Activated naive CD4-positive, alpha-beta T cell treated with anti-CD3 and anti-CD28 coated beads, Interleukin-2, amount 50 U/mL, for 72 hours (primary cell): ENCODE results near the gene NLRP12. TPM values are rescaled to one million over a fixed set of nuclear protein-coding genes. Genes with fewer than 3 reads are reported as not detected.
A peak's percentile ranks its signal among the peaks of the same experiment; 100 is the strongest.
"Not testable (repeated sequence)": the region's sequence is repeated elsewhere in the genome, so short reads cannot be mapped to it uniquely, and the experiment has no call there.

Experiments
- ATAC-seq, 2 donors: fragments of 150-1000 bp; cut with Tn5 transposase; 2 replicates each; pipeline ENCODE4 v1.10.0; 2021; ENCODE audit warnings: mild to moderate bottlenecking in 2 of 2, moderate library complexity in 2 of 2
- DNase-seq, 2 donors: peaks; one replicate each; pipeline ENCODE4 v3.0.0; 2021 to 2022; ENCODE audit warnings: low spot score in 2 of 2
- H3K27ac Mint-ChIP-seq, 2 donors: one replicate each; pipeline ENCODE4 v1.8.0; 2022; ENCODE audit warnings: mild to moderate bottlenecking in 2 of 2, mixed read lengths in 2 of 2
- H3K36me3 Mint-ChIP-seq, 2 donors: one replicate each; pipeline ENCODE4 v1.8.0; 2022; ENCODE audit warnings: mixed read lengths in 2 of 2
- H3K9me3 Mint-ChIP-seq, 2 donors: one replicate each; pipeline ENCODE4 v1.8.0; 2022; ENCODE audit warnings: mixed read lengths in 2 of 2
- total RNA-seq, 2 donors: library from RNA; stranded (reverse); gene quantifications; one replicate each; pipeline ENCODE4 v1.2.3, GENCODE V29; 2022

NLRP12 gene, protein sequence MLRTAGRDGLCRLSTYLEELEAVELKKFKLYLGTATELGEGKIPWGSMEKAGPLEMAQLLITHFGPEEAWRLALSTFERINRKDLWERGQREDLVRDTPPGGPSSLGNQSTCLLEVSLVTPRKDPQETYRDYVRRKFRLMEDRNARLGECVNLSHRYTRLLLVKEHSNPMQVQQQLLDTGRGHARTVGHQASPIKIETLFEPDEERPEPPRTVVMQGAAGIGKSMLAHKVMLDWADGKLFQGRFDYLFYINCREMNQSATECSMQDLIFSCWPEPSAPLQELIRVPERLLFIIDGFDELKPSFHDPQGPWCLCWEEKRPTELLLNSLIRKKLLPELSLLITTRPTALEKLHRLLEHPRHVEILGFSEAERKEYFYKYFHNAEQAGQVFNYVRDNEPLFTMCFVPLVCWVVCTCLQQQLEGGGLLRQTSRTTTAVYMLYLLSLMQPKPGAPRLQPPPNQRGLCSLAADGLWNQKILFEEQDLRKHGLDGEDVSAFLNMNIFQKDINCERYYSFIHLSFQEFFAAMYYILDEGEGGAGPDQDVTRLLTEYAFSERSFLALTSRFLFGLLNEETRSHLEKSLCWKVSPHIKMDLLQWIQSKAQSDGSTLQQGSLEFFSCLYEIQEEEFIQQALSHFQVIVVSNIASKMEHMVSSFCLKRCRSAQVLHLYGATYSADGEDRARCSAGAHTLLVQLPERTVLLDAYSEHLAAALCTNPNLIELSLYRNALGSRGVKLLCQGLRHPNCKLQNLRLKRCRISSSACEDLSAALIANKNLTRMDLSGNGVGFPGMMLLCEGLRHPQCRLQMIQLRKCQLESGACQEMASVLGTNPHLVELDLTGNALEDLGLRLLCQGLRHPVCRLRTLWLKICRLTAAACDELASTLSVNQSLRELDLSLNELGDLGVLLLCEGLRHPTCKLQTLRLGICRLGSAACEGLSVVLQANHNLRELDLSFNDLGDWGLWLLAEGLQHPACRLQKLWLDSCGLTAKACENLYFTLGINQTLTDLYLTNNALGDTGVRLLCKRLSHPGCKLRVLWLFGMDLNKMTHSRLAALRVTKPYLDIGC
- total RNA-seq, result not detected

DNA sequence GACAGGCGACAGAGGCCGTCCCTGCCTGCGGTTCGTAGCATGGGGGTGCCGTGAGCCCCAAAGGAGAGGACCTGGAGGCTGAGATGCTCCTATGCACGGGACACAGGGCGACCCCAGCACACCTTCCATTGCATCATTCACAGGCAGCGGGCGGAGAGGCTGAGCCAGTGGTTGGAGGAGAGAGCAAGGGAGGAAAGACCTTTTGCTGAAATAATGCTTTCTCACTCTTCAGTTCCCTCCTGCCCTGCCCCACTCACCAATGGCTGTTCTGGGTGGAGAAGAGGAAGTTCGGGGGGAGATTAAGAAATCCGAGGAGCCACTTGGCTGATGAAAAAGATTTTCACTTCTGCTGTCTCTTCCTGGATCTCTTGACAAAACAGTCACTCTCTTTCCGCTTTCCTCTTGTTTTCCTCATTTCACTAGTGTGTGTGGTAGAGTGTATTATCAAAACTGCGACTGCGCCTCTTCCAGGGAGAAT, at the start of gene NLRP12:
Gene NLRP12, minus strand, starts transcription at position 181 of the 478 bp plus-strand sequence. Its CDS starts 140 bp downstream, at position 41.
- H3K9me3 Mint-ChIP-seq, result no peaks in the 10 kb centered on the region
- DNase-seq (no peak), ATAC-seq (no peak)
- no peaks in the 10 kb centered on the region for H3K36me3 Mint-ChIP-seq
- H3K27ac Mint-ChIP-seq, result no peak within 1 kb of the TSS

DNA sequence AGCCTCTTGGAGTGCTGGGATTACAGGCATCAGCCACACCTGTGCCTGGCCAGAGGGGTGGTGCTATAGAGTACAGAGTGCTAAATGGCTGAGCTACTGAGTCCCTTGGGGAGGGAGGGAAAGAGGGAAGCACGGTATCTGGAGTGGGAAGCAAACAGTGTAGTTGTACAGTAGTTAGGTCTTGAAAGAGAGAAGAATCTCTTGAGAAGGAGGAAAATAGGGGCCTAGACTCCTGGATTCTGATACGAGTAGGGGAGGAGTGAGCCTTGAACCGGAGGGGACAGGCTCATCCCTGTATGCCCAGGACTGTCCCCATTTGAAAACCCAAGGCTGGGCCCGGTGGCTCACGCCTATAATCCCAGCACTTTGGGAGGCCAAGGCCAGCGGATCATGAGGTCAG, 48.6 kb upstream of the NLRP12 start:
- ATAC-seq (no peak), DNase-seq (no peak)
- Mint-ChIP-seq H3K9me3 (no peaks in the 10 kb centered on the region), H3K27ac (peak overlapping the region in 1 of 2 donors; percentile 70), H3K36me3 (peaks cover 22 to 56% of the 10 kb centered on the region in 2 donors)

DNA sequence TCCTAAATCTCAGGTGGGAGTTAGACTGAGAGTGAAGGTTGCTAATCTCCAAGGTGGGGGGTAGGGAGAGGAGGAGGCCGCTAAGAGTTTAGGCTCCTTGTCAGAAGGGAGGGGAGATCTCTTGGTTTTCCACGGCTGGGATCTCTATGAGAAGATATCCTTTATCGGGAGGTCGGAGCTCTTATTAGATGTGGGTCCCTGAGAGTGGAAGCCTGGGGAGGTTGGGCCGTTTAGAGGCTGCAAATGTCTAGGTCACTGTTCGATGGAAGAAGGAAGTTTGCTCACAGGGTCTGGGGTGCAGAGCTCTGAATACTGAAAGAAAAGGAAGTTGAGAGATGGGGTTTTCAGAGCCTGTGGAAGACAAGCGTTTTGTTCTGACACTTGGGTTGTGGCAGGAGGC, 47.3 kb upstream of the NLRP12 start:
- Mint-ChIP-seq H3K36me3 (peaks cover 22 to 49% of the 10 kb centered on the region in 2 donors), H3K27ac (peak overlapping the region; percentile 50 to 76), H3K9me3 (no peaks in the 10 kb centered on the region)
- no peak for DNase-seq
- no peak for ATAC-seq

DNA sequence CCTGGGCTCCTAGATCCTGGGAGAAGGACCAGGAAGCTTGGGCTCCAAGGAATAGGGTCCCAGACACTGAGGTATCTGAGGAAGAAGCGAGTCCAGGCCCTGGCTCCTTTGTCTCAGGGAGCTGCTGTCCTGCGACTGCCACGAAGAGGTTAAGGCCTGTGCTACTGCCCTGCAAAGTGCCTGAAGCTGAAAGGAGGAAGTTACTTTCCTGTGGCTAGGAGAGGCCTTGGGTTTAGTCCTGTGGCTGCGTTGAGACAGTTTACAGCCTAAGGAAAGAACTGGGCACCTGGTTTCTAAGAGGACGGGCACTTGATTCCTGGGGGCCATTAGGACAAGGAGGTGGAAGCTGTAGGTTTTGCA, 46.4 kb upstream of the NLRP12 start:
- peaks cover 22 to 43% of the 10 kb centered on the region in 2 donors for H3K36me3 Mint-ChIP-seq
- DNase-seq, result no peak

DNA sequence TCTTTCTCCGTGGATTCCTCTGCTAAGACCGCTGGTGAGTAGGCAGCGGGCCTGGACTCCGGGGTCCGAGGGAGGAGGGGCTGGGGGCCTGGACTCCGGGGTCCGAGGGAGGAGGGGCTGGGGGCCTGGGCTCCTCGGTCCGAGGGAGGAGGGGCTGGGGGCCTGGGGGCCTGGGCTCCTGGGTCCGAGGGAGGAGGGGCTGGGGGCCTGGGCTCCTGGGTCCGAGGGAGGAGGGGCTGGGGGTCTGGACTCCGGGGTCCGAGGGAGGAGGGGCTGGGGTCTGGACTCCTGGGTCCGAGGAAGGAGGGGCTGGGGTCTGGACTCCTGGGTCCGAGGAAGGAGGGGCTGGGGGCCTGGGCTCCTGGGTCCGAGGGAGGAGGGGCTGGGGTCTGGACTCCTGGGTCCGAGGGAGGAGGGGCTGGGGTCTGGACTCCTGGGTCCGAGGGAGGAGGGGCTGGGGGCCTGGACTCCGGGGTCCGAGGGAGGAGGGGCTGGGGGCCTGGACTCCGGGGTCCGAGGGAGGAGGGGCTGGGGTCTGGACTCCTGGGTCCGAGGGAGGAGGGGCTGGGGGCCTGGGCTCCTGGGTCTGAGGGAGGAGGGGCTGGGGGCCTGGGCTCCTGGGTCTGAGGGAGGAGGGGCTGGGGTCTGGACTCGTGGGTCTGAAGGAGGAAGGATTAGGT, 45.8 kb upstream of the NLRP12 start:
- not testable (repeated sequence) for DNase-seq
- Mint-ChIP-seq H3K36me3 (peaks cover 21 to 38% of the 10 kb centered on the region in 2 donors), H3K27ac (peak overlapping the region; percentile 29 to 98)

More for the DNA sequence above, 46.4 kb upstream of the NLRP12 start:
- ATAC-seq, result no peak
- Mint-ChIP-seq H3K9me3 (no peaks in the 10 kb centered on the region), H3K27ac (peak overlapping the region in 1 of 2 donors; percentile 42)

DNA sequence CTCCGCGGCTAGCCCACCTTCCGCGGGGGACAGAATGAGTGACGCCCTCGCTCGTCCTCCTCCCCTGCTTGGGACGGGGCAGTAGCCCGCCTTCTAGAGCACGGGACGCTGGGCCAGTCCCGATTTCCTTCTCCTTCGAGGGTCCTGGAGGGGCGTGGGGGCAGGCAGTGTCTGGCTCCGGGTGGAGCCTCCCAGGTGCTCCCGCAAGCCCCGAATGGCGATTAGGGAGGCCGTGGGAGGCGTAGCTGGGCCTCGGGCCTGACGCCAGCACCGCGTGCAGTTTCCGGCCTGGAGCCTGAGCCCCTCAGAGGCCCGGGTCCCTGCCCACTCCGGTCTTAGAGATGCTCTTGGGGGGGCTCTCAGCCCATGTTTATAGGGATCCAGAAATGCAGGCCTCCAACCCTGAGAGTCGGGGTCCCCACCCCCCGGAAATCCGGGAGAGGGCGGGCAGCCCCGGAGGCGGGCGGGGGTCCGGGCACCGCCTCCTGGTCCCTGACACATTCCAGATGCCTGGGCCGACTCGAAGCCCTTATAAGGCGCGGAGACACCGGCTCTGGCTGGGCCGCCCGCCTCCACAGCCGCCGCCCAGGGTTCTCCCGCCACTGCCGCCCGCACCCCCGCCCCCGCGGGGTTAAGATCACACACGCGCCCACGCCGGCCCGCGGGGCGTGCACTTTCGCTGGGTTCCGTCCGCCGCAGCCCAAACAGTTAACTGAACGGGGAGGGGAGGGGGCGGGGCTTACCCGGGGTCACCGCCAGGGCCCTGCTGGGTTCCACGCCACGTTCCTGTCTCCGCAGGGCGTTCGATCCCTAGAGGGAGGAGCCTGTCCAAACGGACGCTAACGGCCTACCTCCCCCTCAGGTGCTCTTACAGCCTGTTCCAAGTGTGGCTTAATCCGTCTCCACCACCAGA, 45.0 kb upstream of the NLRP12 start:
- ATAC-seq (peak; percentile 73), DNase-seq (peak; percentile 87 to 91)
- Mint-ChIP-seq H3K27ac (peak overlapping the region; percentile 55 to 98), H3K9me3 (no peaks in the 10 kb centered on the region), H3K36me3 (peaks cover 13 to 30% of the 10 kb centered on the region in 2 donors)

More for the DNA sequence above, 45.8 kb upstream of the NLRP12 start:
- H3K9me3 Mint-ChIP-seq, ATAC-seq: not testable (repeated sequence)

DNA sequence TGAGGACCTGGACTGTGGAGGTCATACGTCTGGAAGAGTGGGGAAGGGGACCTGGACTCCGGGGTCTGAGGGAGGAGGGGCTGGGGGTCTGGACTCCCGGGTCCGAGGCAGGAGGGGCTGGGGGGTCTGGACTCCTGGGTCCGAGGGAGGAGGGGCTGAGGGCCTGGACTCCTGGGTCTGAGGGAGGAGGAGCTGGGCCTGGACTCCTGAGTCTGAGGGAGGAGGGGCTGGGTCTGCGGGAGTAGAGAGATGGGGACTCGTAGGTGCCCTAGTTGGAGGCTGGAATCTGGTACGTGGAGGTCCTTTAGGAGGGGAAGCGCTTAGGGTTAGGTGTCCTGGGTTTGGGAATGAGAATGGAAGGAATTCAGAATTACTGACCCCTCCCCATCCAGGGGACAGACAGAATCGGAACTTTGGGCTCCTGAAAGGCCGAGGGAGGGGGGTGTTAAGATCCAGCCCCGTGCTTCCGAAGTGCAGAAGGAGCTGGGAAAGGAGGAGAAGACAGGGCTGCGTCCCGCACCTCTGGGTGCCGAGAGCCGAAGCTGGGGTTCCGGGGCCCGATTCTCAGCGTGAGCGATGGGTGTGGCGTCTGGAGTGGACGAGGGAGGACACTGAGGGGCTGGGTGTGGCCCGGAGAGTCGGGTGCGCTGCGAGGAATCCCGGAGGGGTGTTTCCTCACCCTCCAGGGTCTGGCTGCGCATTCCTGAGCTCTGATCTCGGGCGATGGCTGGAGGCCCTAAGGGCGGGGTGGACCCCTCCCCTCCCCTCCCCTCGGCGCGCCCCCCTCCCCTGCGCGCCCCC, 44.2 kb upstream of the NLRP12 start:
- ATAC-seq (no peak), DNase-seq (peak; percentile 52 to 58)
- Mint-ChIP-seq H3K36me3 (peaks cover 5 to 22% of the 10 kb centered on the region in 2 donors), H3K9me3 (no peaks in the 10 kb centered on the region), H3K27ac (peak overlapping the region; percentile 96 to 98)

DNA sequence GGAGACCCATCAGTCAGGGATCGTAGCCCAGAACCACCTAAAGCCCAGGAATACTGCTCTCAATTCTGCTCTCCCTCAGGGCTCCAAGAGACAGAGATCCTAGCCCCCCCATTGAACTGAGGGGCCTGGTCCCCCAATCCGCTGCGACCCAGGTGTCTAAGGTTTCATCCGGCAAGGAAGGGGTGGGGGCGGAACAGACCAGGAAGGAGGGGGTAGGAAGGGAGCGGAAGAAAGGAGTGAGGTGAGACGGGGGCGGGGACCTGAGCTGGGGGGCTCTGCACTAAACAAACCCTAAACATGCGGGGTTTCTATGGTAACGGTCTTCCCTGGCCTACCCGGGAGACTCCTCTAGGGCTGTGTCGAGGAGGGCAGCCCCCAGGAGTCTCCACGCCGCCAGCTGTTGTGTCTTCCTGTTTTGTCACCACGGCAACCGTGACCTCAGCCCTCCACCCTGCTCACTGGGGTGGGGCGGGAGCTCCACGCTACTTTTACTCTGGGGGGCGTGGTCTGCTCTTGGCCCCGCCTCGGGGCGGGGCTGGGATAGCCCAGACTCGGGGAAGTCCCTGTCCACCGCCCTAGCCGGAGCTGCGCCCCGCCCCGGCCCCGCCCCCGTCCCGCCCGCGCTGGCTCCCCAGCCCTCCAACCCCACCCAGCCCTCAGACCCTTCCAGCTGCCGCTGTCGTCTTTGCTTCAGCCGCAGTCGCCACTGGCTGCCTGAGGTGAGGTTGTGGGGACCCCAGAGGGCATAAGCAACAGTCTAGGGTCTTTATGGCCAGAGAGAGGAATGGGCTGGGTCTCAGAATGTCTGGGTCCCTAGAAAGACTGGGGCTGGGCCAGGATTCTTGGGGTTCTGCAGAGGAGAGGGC, 43.3 kb upstream of the NLRP12 start, which contains the start of gene MYADM:
Gene MYADM, plus strand, starts transcription at position 659 of the 866 bp plus-strand sequence. CDS start 5,647 bp downstream, outside the sequence.
- peak; percentile 79 to 82 for ATAC-seq

DNA sequence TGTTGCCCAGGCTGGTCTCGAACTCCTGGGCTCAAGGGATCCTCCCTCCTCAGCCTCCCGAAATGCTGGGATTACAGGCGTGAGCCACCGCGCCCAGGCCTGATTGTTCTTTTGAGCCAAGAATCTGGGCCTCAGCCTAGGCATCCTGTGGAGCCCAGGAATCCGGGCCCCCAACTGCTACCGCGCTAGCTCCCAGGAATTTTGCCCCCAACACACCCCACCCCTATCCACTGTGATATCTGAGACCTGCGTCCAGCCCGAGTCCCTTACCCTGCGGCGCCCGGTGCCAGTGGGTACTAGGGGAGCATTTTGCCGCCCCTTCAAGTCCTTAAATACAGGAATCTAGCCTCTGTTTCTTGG, 42.7 kb upstream of the NLRP12 start:
- ATAC-seq, result no peak
- peak overlapping the region; percentile 98 for H3K27ac Mint-ChIP-seq
- H3K36me3 Mint-ChIP-seq, result peaks cover 5 to 21% of the 10 kb centered on the region in 2 donors
- no peak for DNase-seq
- H3K9me3 Mint-ChIP-seq, result no peaks in the 10 kb centered on the region

More for the DNA sequence above, 43.3 kb upstream of the NLRP12 start, which contains the start of gene MYADM:
- peak within 1 kb of the TSS; percentile 98 for H3K27ac Mint-ChIP-seq
- H3K36me3 Mint-ChIP-seq, result peaks cover 5 to 21% of the 10 kb centered on the region in 2 donors
- H3K9me3 Mint-ChIP-seq, result no peaks in the 10 kb centered on the region
- DNase-seq, result peak; percentile 98 to 100

DNA sequence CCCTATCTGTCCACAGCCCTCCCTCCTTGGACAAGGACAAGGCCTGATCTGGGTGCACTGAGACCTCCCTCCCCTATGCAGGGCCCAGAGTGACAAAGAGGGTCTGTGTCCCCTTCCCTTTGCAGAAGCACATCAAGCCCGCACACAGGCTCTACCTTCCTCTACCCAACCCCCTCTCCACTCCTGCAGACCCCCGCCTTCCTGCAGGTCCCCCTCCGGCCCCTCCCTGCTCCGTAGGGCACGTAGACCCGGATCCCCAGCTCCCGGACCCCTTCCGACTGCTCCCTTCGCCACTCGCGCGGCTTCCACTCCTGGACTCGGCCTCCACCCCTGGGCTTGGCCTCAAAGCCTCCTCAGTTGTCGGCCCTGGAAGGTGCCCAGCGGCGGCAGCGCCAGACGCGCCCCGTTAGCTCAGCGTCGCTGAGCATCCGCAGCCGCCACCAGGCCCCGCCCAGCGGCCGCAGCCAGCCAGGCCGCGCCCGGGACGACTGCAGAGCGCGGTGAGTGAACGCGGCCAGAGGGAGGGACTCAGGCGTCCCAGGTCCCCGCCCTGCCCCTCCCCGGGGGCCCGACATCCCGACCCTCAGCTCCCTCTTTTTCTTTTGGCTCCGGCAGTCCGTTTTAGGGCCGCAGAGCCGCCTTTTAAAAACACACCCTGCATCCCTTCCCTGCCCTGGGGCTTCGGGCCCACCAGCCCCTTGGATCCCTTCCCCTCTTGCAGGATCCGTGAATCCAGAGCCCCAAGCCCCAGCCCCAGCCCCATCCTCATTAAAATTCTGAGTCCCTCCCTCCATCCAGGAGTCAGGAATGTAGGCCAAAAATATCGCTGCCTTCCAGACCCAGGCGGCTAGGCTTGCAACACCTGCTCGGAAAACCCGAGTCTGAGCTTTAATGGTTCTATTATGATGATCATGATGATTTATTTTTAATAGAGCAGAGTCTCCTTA, 42.1 kb upstream of the NLRP12 start:
- ATAC-seq, result peak; percentile 21 to 33
- H3K36me3 Mint-ChIP-seq, result peaks cover 5 to 15% of the 10 kb centered on the region in 2 donors
- no peaks in the 10 kb centered on the region for H3K9me3 Mint-ChIP-seq
- peak; percentile 70 to 72 for DNase-seq
- H3K27ac Mint-ChIP-seq, result peak overlapping the region; percentile 98

DNA sequence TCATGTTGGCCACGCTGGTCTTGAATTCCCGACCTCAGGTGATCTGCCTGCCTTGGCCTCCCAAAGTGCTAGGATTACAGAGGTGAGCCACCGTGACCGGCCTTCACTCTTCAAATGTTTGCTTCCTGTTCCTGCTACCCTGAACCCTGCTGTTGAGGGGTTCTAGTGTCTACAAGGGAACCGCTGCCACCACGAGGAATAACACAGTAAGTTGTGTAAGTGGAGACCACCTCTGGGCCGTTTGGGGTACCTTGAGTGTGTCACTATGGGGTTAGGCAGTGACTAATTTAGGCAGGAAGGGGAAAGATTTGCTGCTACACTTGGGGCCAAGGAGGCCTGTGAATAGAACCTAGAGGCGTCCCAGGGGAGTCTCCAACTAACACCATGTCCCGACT, 41.4 kb upstream of the NLRP12 start:
- no peak for DNase-seq
- peaks cover 5 to 8% of the 10 kb centered on the region in 2 donors for H3K36me3 Mint-ChIP-seq

DNA sequence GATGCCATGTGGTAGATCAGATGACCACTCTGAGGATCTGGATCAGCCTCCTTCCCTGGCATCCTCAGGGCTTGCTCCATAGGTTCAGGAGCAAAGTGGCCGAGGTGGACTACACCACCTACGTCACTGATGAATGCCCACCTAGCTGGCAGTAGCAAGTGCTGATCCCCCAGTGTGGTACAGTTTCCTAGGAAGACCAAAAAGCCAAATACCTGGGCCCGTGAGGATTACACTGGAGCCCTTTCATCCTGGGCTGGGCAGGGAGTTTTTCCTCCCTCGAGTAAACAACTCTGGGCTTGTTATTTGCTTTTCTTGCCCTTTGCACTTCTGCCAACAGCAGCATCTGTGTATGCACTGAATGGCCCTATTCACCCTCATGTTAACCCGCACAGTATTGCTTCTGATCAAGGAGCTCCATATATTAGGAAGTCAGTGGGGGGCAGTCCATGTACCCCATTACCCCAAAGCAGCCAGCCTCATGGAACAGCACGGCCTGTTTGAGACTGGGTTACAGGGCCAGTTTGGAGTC, 40.3 kb upstream of the NLRP12 start:
- no peak overlapping the region for H3K27ac Mint-ChIP-seq
- H3K36me3 Mint-ChIP-seq, result peaks cover 5 to 7% of the 10 kb centered on the region in 2 donors
- no peak for DNase-seq

More for the DNA sequence above, 41.4 kb upstream of the NLRP12 start:
- ATAC-seq, result no peak
- Mint-ChIP-seq H3K9me3 (no peaks in the 10 kb centered on the region), H3K27ac (peak overlapping the region in 1 of 2 donors; percentile 98)

More for the DNA sequence above, 40.3 kb upstream of the NLRP12 start:
- H3K9me3 Mint-ChIP-seq, result no peaks in the 10 kb centered on the region
- no peak for ATAC-seq
